NOMO-1 (cell line): Measurements from ENCODE around the gene PDZRN4.
"Not testable (repeated sequence)": the region's sequence is repeated elsewhere in the genome, so short reads cannot be mapped to it uniquely, and the experiment has no call there.

Experiments used
- DNase-seq, 2 experiments: peaks; one replicate each; lab custom pipeline; 2025; ENCODE audit not compliant: unreplicated experiment in 2 of 2; lab: John Stamatoyannopoulos, UW

PDZRN4 gene

GRCh38 chr12:41188058-41188840 is at the start of gene PDZRN4:
Gene PDZRN4, plus strand, starts transcription at chr12:41188320.
- DNase-seq: no peak

- no peak for DNase-seq
These were observed 48.0 kb upstream of the PDZRN4 start for GRCh38 chr12:41140117-41140516.

GRCh38 chr12:41141104-41141503 is 47.0 kb upstream of the PDZRN4 start:
- DNase-seq: no peak

- no peak for DNase-seq
These were observed 45.7 kb upstream of the PDZRN4 start for GRCh38 chr12:41142376-41142775.

- DNase-seq: no peak
These were observed 36.3 kb upstream of the PDZRN4 start for GRCh38 chr12:41151793-41152192.

GRCh38 chr12:41162461-41162860 is 25.7 kb upstream of the PDZRN4 start:
- DNase-seq: no peak

GRCh38 chr12:41167701-41168100 is 20.4 kb upstream of the PDZRN4 start:
- no peak for DNase-seq

GRCh38 chr12:41174602-41175001 is 13.5 kb upstream of the PDZRN4 start:
- no peak for DNase-seq

- DNase-seq: not testable (repeated sequence)
These were observed 8.6 kb upstream of the PDZRN4 start for GRCh38 chr12:41179507-41179906.

- no peak for DNase-seq
These were observed 3.3 kb upstream of the PDZRN4 start for GRCh38 chr12:41184864-41185263.

- peak in 1 of 2 experiments; percentile 33 for DNase-seq
These were observed 2.1 kb upstream of the PDZRN4 start for GRCh38 chr12:41186026-41186425.

GRCh38 chr12:41188841-41189394 is 798 bp downstream of the PDZRN4 start:
- no peak for DNase-seq

- no peak for DNase-seq
These were observed 1.5 kb downstream of the PDZRN4 start for GRCh38 chr12:41189395-41190251.

GRCh38 chr12:41190338-41190737 is 2.2 kb downstream of the PDZRN4 start:
- peak in 1 of 2 experiments; percentile 7 for DNase-seq

GRCh38 chr12:41191549-41191948 is 3.4 kb downstream of the PDZRN4 start:
- DNase-seq: not testable (repeated sequence)

- DNase-seq: no peak
These were observed 5.2 kb downstream of the PDZRN4 start for GRCh38 chr12:41193311-41193710.

- no peak for DNase-seq
These were observed 13.9 kb downstream of the PDZRN4 start for GRCh38 chr12:41202051-41202450.

- DNase-seq: no peak
These were observed 17.1 kb downstream of the PDZRN4 start for GRCh38 chr12:41205070-41205709.

- no peak for DNase-seq
These were observed 18.2 kb downstream of the PDZRN4 start for GRCh38 chr12:41206298-41206697.

GRCh38 chr12:41211448-41211847 is 23.3 kb downstream of the PDZRN4 start:
- no peak for DNase-seq

GRCh38 chr12:41212625-41213024 is 24.5 kb downstream of the PDZRN4 start:
- DNase-seq: no peak
